ENCODE results near the gene PFKFB2.

GRCh38 chr1:207050480-207051190 is 2.4 kb upstream of the PFKFB2 start:
- TF ChIP-seq GABPA (IDR thresholded peaks at IDR 0.05; ENCODE audit: low read depth) (no peak), POLR2AphosphoS5 (IDR thresholded peaks at IDR 0.05; ENCODE audit: low read depth) (peak; percentile 33; the same call in 1 of the 2 replicates), CTCF (IDR thresholded peaks at IDR 0.05; ENCODE audit: insufficient read depth, low read length) (no peak), REST (IDR thresholded peaks at IDR 0.05; ENCODE audit: insufficient replicate concordance, low read depth) (peak; percentile 16), SPI1 (IDR thresholded peaks at IDR 0.05; ENCODE audit: borderline replicate concordance, low read depth) (no peak)

All from HL-60 (cell line).